ENCODE data around the gene PALLD. TPM values are rescaled to one million over a fixed set of nuclear protein-coding genes. Genes with fewer than 3 reads are reported as not detected.

PALLD gene
- total and polyA plus RNA-seq, 7 donors, result 40.7 to 1,991 (median 1,233) TPM

- DNase-seq, result no peak
- H3K36me3 ChIP-seq, result peaks cover 0 to 30% (median 0%) of the 10 kb centered on the region in 4 donors
- no peaks in the 10 kb centered on the region for H3K27me3 ChIP-seq
- no peaks in the 10 kb centered on the region for H3K9me3 ChIP-seq
- intact Hi-C loops (cut with DNase I), result loop anchor here (10.0 kb wide), 1 partner anchor 285 kb away; no protein-coding TSS in a partner anchor
- H3K4me3 ChIP-seq, result no peak overlapping the region
- peaks cover 0 to 100% (median 95%) of the 10 kb centered on the region in 4 donors for H3K4me1 ChIP-seq
- 90 to 91% methylated on average over 1 of the region's 1 CpG for WGBS, 2 donors
- peak overlapping the region in 3 of 4 donors; percentile 51 to 99 (median 97) for H3K27ac ChIP-seq
- TF ChIP-seq POLR2AphosphoS5 (IDR thresholded peaks at IDR 0.05) (peak in 1 of 4 donors; percentile 15), CTCF (IDR thresholded peaks at IDR 0.05) (no peak)
Observed at GRCh38 chr4:168870004-168870403, 373.2 kb downstream of the PALLD start.

- DNase-seq, result no peak
- 73 to 90% methylated on average over 4 of the region's 4 CpGs for WGBS, 2 donors
- H3K9me3 ChIP-seq, result no peaks in the 10 kb centered on the region
- intact Hi-C loops (cut with DNase I), result loop anchor here (10.0 kb wide), 1 partner anchor 287 kb away; no protein-coding TSS in a partner anchor
- peaks cover 0 to 100% (median 96%) of the 10 kb centered on the region in 4 donors for H3K4me1 ChIP-seq
- no peak overlapping the region for H3K4me3 ChIP-seq
- H3K27me3 ChIP-seq, result no peaks in the 10 kb centered on the region
- peaks cover 0 to 30% (median 0%) of the 10 kb centered on the region in 4 donors for H3K36me3 ChIP-seq
- H3K27ac ChIP-seq, result peak overlapping the region in 3 of 4 donors; percentile 51 to 99 (median 97)
- no peak for TF ChIP-seq POLR2AphosphoS5 (IDR thresholded peaks at IDR 0.05)
- no peak for TF ChIP-seq EP300 (IDR thresholded peaks at IDR 0.05)
- TF ChIP-seq POLR2A (IDR thresholded peaks at IDR 0.05), result no peak
- no peak for TF ChIP-seq CTCF (IDR thresholded peaks at IDR 0.05)
Observed at GRCh38 chr4:168871632-168872031, 374.8 kb downstream of the PALLD start.

GRCh38 chr4:168874083-168874482, 377.2 kb downstream of the PALLD start:
- Histone ChIP-seq H3K27me3 (no peaks in the 10 kb centered on the region), H3K9me3 (no peaks in the 10 kb centered on the region), H3K27ac (peak overlapping the region; percentile 10 to 99 (median 74)), H3K36me3 (peaks cover 0 to 39% (median 3%) of the 10 kb centered on the region in 4 donors), H3K4me3 (no peak overlapping the region), H3K4me1 (peaks cover 0 to 100% (median 95%) of the 10 kb centered on the region in 4 donors)
- 89 to 91% methylated on average over 2 of the region's 2 CpGs for WGBS, 2 donors
- intact Hi-C loops (cut with DNase I), result loop anchor here (10.0 kb wide), 1 partner anchor 289 kb away; no protein-coding TSS in a partner anchor
- no peak for DNase-seq
- TF ChIP-seq POLR2A (IDR thresholded peaks at IDR 0.05) (no peak), CTCF (IDR thresholded peaks at IDR 0.05) (no peak), EP300 (IDR thresholded peaks at IDR 0.05) (no peak), POLR2AphosphoS5 (IDR thresholded peaks at IDR 0.05) (no peak)

GRCh38 chr4:168876106-168876505, 379.3 kb downstream of the PALLD start:
- H3K4me1 ChIP-seq, result peaks cover 0 to 100% (median 95%) of the 10 kb centered on the region in 4 donors
- no peak for DNase-seq
- peak overlapping the region; percentile 38 to 99 (median 88) for H3K27ac ChIP-seq
- intact Hi-C loops (cut with DNase I), result loop anchor here (5.0 to 10.0 kb wide), 2 partner anchors 39 to 291 kb away; no protein-coding TSS in a partner anchor
- 88 to 91% methylated on average over 1 of the region's 1 CpG for WGBS, 2 donors
- no peak overlapping the region for H3K4me3 ChIP-seq
- no peaks in the 10 kb centered on the region for H3K9me3 ChIP-seq
- H3K27me3 ChIP-seq, result no peaks in the 10 kb centered on the region
- H3K36me3 ChIP-seq, result peaks cover 0 to 55% (median 6%) of the 10 kb centered on the region in 4 donors
- no peak for TF ChIP-seq POLR2A (IDR thresholded peaks at IDR 0.05)
- no peak for TF ChIP-seq EP300 (IDR thresholded peaks at IDR 0.05)
- no peak for TF ChIP-seq CTCF (IDR thresholded peaks at IDR 0.05)
- TF ChIP-seq POLR2AphosphoS5 (IDR thresholded peaks at IDR 0.05), result no peak

All from sigmoid colon (tissue), 7 donors.